IPS-NIHi7 (cell line): ENCODE measurements around the gene PLAGL1.

Experiments used
- DNase-seq: peaks from one replicate; pipeline ENCODE4 v3.0.0; 2012; ENCODE audit warnings: mixed read lengths; ENCODE audit errors: extremely low spot score

Gene PLAGL1

DNA sequence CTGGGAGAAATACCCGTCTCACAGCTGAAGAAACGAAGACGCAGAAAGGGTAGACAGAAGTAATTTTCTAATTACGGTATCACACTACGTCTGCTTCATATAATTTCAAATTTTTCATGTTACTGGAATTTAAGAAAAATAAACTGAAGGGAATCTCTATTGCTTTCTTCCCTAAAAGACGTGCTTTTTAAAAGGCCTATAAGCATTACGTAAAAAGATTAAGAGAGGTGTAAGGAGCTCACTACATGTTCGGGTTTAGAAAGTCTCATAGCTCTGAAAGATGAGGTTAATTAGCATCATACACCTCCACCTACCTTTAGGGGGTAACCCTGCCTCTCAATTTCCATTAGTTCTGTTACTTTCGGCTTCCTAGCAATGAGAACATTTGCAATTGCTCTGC is 787 bp upstream of the PLAGL1 start:
- DNase-seq = no peak

DNA sequence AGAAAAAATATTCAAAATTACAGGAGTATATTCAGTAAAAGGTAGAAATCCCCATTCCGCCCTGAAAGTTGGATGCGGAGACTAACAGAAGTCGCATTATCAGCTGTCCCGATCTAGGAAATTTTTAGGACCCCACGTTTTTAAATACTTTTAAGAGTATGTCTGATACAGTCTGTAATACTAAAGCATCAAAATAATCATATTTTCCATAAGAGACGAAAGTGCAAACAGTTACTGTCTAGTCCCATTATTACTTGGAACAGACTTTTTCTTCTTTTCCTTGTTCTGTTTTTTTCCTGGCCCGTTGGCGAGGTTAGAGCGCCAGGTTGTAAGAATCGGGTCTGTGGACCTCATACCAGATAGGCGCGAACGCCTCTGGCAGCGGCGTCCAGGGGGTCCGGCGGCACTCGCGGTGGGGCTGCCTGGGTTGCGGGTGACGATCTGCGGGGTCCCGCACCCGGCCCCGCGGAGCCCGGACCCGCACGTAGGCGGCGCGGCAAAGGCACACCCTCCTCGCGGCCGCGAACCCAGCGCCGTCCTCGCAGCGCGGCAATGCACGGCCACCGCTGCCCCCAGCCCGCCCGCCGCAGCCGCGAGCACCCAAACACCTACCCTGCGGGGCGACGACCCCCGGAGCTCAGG is 460 bp downstream of the PLAGL1 start:
- peak; percentile 18 for DNase-seq

DNA sequence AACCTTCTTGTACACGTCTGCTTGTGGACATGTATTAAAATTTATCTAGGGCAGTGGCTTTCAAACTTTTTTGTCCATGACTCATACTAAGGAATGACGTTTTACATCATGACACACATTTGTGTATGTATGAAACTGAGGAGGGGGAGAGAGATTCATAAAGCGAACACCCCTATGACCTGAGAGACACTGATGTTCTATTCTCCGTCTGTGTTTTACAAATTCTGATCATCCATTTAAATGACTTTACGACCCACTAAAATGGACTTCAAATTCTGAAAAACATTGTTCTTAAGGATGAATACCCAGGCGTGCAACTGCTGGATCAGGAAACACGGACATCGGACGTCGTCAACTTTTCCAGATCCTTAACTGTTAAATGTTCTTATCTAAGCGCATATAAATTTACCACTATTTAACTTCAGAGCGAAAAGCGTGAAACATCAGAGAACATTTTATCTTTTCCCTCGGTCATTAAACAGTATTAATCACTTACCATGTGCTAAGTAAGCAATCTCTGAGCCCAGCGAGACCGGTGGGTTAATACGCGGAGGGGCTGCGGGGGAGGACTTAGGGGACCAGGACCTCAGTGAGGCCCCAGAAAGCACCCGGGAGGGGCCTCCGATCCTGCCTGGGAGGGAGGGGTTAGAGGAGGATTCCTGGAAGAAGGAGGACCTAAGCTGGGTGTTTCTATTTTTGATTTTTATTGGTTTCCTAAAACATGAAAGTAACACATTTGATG is 1.2 kb downstream of the PLAGL1 start:
- DNase-seq = peak; percentile 37

DNA sequence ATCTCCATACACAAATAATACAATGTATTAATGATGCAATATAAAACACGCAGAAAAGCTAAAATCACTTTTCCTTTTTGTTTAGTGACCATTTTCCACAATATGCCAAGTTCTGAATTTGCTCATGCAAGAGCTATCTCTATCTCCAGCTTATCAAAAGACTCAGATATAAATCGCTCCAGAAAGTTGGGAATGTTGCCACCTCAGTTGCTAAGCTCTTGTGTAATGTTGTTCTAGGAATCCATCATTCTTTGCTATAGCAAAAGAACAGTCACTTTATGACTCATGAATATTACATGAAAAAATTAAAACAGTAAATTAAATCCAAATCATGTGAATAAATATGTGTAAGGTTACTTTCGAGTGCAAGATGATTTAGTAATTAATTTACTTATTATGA is 8.7 kb downstream of the PLAGL1 start:
- no peak for DNase-seq

DNA sequence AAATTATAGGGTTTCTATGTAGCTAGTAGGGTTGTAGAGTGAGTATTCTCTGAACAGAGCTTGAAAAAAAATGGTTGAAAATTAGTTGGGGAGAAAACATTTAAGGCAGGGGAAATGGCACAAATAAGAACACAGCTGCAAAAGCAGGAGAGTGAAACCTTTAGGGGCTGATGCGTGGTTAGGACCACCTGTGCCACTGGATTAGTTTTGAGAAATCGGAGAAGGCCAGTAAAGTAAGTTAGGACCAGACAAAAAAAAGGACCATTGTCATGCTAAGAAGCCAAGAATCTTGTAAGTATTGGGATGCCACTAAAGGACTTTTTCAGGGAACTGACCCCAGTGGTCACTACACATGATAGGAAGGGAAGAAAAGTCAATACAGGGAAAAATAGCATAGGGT is 9.4 kb downstream of the PLAGL1 start:
- no peak for DNase-seq

DNA sequence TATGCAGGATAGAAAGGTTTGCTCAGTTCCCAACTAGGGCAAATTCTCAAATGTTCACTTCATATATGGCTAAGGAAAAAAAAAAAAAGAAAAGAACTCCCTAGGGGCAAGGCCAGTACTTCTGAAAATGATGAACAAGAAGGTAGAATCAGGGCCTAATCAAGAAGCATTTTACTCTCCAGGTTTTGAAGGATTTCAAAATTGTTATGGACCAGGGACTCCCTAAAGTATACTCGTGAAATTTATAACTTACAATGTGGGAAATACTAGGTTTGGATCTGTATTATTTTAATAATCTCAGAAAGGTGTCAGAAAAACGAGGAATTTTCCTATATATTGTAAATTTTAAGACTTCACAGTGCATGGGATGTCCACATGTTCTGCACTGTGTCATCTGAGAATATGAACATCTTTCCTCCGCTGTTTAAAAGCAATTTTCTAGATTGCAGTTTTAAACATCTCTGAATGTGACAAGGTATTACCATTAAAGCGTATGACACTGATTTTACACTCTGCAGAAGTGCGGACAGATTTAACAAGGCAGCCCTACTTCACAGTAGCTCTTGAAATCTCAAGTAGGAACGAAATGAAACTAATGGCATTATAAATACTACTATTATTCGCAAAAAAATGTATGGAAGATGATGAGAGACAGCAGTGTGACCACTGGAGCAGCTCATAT is 14.0 kb downstream of the PLAGL1 start:
- DNase-seq = no peak

DNA sequence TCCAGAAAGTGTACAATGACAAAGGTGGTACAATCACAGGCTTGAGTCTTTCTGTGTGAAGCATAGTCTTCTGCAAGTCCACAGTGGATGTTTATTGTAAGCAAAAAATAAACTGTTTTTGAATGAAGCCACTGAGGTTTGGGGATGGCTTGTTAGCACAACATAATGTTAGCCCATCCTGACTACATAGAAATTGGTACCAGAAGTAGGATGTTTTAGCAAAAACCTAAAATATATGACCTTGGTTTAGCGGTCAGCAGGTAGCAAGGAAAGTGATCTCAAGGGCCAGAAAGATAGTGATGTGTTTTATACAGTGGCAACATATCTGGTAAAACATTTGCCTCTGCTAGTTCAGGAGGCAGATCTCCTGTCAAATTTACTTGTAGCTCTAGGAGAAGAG is 15.8 kb downstream of the PLAGL1 start:
- DNase-seq = no peak

DNA sequence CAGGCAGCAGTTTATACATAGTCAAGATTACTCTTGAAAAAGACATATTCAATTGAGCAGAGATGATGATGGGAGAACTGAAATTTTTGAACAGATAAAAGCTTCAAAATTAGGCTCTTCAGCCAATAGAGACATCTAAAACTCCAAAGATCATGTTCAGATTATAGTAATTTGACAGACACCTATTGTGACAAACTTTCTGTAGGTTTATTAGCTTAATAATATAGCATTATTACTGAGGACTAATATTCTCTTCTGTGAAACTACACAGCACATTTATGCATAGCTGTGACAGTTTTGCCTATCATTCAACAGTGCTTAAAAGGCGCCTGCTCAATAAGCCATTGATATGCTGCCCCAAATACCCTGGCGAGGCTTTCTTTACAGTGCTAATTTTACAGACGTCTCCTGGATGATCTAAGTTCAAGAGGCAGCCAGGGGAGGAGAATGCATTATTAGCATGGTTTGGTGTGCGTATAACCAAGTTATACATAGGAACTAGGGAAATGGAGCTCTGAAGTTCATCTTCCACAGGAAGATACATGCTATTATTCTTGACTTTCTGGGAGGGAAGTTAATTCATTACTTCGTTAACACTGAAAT is 21.5 kb downstream of the PLAGL1 start:
- no peak for DNase-seq

DNA sequence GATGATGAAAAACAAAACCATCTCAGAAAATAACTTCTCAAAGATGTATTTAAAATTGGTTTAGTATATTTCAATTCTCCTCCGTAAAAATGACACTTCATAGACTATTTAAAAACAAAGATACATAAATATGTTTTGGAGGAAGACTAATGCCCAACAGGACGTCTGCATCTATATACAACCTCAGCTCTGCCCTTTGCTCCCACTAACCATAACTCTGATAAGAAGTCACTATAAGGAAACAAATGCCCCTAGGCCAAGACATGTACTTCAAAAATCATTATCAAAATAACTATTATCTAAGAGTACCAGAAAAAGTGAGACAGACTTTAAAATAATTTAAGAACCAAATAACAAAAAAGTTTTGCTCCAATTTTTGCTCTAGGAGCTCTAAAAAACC is 23.4 kb downstream of the PLAGL1 start:
- no peak for DNase-seq

DNA sequence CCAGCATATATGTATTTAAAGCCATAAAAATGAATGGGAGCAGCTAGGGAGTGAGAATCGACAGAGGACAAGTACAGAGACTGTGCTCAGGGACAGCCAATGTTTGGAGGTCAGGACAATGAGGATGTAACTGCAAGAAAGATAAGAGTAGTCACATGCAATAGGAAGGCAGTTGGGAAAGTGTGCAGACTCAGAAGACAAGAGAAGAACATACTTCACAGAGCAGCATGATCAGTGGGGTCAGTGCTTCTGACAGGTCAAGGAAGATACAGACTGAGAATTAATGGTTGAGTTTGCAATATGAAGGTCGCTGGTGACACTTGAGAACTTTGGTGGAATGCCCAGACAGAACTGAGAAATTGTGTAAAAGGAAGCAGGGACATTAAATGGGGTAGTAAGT is 25.1 kb downstream of the PLAGL1 start:
- no peak for DNase-seq

DNA sequence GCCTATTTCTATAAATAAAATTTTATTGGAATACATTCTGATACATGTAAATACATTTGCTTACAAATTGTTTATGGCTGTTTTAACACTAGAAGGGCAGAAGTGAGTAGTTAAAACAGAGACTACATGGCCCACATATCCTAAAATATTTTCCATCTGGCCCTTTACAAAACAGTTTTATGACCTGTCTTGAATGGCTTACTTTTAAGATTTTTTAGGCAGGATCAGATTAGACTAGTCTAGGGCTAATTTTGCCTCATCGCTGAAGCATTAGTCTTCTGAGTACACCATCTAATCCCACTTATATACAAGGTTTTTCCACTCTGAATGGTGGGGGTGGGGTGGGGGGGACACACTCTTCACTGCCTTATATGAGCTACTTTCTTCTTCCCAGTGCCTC is 27.1 kb downstream of the PLAGL1 start:
- DNase-seq = no peak

DNA sequence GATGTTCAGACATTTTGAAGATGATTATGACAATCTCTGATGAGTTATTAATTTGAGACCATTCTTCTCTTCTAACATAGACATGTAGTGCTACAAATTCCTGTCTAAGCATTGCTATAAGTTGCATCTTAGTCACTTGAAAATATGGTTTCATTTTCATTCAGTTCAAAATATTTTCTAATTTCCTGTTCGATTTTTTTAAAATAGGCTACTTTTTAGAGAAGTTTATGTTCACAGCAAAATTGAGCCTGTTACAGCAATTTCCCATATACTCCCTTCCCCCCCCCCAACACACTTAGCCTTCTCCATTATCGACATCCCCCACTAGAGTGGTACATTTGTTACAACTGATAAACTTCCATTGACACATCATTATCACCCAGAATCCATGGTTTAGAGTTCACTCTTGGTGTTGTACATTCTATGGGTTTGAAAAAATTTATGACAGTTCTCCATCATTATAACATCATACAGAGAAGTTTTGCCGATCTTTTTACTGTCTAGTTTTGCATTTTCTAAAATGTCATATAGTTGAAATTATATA is 31.2 kb downstream of the PLAGL1 start:
- DNase-seq = no peak

DNA sequence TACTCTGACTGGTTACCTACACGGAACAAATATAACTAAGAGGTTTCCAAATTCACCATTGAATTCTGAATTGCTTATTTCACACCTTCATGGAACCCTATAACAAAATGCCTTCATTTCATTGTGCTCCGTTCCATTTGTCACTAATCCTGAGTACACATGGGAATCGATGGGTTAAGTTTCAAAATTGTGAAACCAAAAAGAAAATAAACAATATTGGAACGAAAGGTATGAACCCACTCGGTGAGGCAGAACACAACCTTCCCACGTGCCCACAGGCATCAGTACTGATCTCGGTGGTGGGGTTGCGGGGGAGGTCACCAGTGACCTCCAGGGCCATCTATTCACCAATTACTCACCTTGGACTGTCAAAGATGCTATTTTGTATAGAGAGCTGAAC is 34.0 kb downstream of the PLAGL1 start:
- DNase-seq = no peak

DNA sequence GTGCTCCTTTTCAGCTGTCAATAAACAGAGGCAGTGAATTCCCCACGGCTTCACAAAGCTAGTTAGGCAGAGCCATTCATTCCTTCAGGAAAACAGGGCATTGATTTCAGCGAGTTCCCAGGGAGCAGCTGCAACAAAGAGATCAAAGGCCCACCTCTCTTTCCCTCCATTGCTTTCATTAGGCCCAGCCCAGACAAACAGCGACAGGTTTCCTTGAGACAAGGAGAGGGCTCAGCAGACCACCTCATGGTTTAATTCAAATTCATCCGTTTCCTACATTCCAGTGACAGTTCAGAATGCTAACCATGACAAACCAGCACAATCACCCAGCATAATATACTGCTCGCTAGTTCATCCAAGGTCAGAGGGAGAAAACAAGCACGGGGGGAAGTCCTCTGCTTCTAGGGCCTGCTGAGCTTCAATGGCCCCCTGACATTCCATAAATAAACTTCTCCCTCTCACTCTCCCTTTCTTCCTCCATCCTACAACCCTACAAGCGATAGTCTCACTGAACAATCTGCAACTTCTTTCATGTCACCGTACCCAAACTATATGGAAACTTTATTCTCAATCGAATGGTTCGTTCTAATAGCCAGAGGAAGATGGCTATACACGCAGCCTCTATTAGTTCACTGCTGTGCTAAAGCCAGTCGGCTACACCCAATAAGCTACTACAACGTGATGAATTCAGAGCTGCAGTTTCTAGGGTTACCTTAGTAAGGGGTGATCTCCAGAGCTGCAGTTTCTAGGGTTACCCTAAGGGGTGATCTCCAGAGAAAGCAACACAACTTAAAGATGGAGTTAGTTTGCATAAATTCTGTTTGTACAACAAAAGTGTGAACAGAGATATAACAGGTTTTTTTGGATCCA is 34.7 kb downstream of the PLAGL1 start:
- DNase-seq = peak; percentile 73

DNA sequence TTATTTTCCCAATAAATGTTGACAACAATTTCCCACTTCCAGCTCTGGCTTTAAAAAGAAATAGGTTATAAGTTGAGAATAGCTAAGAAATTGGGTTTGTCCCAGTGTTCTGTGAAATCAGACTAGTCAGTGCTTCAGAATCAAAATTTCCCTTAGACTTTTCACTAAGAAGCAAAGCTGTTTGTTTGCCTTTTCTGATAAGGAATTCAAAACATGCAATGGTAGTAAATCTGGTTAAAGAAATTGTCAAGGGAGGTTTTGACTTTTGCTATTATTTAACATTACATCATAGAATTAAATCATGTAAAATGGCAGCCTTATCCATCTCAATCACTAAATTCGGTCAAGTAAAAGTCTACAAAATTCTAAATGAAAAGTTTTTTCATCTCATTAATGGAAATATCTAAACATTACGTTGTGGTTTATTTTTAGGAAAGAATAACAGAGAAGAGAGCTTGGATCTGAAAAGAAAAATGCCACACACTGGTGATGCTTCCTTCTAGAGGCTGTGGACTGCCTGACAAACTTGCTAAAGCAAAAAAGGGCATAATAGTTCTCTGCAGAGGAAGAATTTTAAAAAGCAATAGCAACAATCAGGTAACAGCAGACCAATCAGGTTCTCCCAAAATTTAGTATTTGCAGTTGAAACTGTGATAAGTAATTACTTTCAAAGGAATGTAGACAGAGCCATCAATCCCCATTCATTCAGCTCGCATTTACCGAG is 36.4 kb downstream of the PLAGL1 start:
- no peak for DNase-seq

DNA sequence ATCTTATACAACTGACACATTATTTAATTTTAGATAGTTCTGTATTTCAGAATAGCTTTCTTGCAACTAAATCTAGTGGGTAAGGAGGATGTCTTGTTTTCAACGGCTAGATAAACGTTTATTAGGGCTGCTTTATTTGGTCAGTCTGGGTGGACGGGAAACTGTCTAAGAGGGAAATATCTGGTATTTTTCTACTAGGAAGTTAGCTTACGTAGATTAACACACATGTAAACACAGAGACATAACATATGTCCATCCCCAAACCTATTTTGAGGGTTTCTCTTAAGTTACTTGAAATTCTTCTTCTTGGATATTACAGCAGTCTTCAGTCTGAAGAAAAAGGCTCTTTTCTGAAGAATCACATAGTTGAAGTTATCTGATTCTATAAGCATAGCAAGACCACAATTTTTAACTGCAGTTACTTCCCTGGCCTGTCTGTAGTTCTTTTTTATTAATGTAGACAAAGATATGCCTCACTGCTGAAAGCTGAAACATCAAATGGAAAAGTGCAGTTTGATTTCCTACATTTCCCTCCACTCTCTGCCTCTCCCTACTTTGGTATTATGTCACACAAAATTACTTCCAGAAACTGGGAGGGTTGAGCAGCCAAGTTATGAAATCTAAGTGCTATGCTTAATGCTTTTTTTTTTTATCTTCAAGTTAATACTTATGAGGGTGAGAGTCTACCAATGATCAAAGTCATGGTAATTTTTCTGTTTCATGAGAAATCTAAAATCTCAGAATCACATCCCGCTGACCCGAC is 37.4 kb downstream of the PLAGL1 start:
- no peak for DNase-seq

DNA sequence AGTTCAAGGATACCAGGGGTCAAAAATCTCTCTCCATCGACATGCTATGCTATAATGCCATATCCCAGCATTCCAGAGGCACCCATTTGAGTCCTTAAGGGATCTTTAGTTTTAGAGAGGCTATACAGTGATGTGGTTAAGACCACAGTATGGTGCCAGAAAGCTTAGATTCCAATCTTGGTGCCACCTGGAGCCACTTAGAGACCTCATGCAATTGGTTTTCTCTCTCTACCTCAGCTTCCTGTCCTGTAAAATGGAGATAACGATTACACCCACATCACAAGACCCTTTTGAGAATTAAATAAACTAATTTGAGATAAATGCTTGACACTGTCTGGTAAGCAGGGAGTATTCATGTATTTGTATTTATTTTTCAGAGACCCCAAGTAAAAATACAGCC is 39.0 kb downstream of the PLAGL1 start:
- DNase-seq = no peak

DNA sequence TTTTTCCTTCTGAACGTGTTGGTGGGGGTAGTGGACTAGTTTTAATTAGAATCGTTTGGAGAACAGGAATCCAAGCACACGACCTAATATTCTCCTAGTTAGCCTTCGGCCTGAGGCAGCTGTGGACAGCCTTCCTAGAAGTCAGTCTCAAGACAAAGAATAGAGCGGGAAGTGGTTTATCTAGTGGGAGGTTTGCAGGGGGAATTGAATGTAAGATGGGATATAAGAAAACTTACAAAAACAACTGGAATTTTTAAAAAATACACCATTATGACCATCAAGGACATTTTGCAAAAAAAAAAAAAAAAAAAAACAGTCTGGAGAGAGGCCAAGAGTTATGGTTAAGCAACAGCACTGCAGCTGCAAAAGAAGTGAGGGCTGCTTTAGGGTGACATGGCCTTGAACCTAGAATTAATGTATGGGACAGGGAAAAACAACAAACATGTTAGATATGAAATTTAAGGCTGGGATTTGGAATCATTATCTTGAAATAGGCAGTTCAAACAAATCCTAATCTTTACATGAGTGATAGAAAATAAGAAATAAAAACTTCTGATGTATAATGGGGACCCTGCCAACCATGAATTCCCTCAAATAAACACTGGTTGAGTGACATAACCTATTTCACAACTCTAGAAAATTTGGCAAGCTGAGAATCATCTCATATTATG is 40.2 kb downstream of the PLAGL1 start:
- DNase-seq = no peak

DNA sequence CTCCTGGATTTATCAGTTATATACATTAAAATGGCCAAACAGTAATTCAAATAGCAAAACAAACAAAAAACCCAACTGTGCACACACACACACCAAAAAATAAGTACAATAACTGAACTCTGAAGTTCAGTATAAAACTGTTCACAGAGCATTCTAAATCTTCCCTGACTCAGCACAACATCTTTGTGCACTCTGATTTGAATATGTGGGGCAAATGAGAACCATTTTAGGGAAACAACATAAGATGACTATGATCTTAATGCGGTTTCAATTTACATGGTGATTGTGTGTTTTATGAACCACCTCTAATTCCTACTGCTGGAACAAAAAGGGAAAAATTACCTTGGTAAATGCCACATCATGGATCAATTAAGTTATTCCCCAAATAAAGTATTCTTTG is 41.7 kb downstream of the PLAGL1 start:
- no peak for DNase-seq
